ENCODE data around the gene POF1B.

POF1B gene

GRCh38 chrX:85243155-85243554, 136.3 kb downstream of the POF1B start:
- DNase-seq = no peak
